K562 (cell line): ENCODE measurements around the gene GET3. TPM values are rescaled to one million over a fixed set of nuclear protein-coding genes. Genes with fewer than 3 reads are reported as not detected.

Experiments
- ATAC-seq: fragments of 200-7000 bp; cut with Tn5 transposase; 3 replicates; pipeline ENCODE4 v1.9.1; 2020; ENCODE audit warnings: moderate library complexity
- BruUV-seq: library from RNA; stranded (reverse); fragments of 400-500 nt; replicated peaks from 2 replicates; lab custom pipeline; 2021; lab: Mats Ljungman, UMichigan
- CTCF ChIA-PET: fragments of 300-600 bp; formaldehyde crosslinking; extraction: SDS; loops from one replicate; lab custom pipeline; 2021; ENCODE audit warnings: low intra/inter-chr PET ratio; lab: Yijun Ruan, JAX
- POLR2A ChIA-PET: fragments of 300-600, 350-650 bp; sonication (Branson Sonifier 250); formaldehyde crosslinking; extraction: SDS; loops from one replicate; lab custom pipeline; 2021; ENCODE audit warnings: antibody characterized with exemption, inconsistent platforms; lab: Yijun Ruan, JAX
- DNase-seq, 4 experiments: peaks; one replicate each; pipeline versions ENCODE4 v3.0.0 to v3.0.0-alpha.2; 2011 to 2018; ENCODE audit warnings: low spot score in 3 of 4, mixed read lengths in 3 of 4; ENCODE audit errors: extremely low read depth in 1 of 4
- FAIRE-seq: peaks from 2 replicates; lab custom pipeline; 2011; peaks lifted over from hg19 to GRCh38; lab: Jason Lieb, UNC
- H2AFZ ChIP-seq: 2 replicates; pipeline ENCODE4 v1.6.0; 2011; ENCODE audit warnings: low read depth, low read length, control low read depth, inconsistent platforms
- H3K27ac ChIP-seq: fragments of 200-600 bp; 3 replicates; pipeline ENCODE4 v1.8.0; 2011; ENCODE audit warnings: low read depth, mild to moderate bottlenecking, control low read depth, inconsistent platforms, low read length, moderate library complexity, mixed read lengths; ENCODE audit errors: extremely low read depth
- H3K27me3 ChIP-seq, 2 experiments: fragments of 300-600 bp in 1 of 2; 2 replicates in 1 of 2; 3 replicates in 1 of 2; pipeline versions ENCODE4 v1.6.0 to v1.8.0; 2011; ENCODE audit warnings: inconsistent platforms in 2 of 2, low read length in 2 of 2, mild to moderate bottlenecking in 1 of 2, mixed read lengths in 1 of 2, moderate library complexity in 1 of 2; ENCODE audit not compliant: control insufficient read depth in 2 of 2, insufficient read depth in 2 of 2
- H3K36me3 ChIP-seq: fragments of 300-600 bp; 3 replicates; pipeline ENCODE4 v1.8.0; 2011; ENCODE audit warnings: mild to moderate bottlenecking, low read length, inconsistent platforms; ENCODE audit not compliant: control insufficient read depth, insufficient read depth
- H3K4me1 ChIP-seq, 2 experiments: fragments of 200-600 bp in 1 of 2; replicated peaks in 1 of 2; 2 replicates in 1 of 2; 3 replicates in 1 of 2; pipeline versions ENCODE4 v1.5.1 to v1.8.0; 2011; ENCODE audit warnings: inconsistent platforms in 2 of 2, low read length in 2 of 2, mild to moderate bottlenecking in 1 of 2, mixed read lengths in 1 of 2, moderate library complexity in 1 of 2; ENCODE audit not compliant: control insufficient read depth in 2 of 2, insufficient read depth in 2 of 2
- H3K4me2 ChIP-seq: 2 replicates; pipeline ENCODE4 v1.6.1; 2011; ENCODE audit warnings: low read length, control low read depth, inconsistent platforms, mixed read lengths; ENCODE audit not compliant: insufficient read depth
- H3K4me3 ChIP-seq: fragments of 200-600 bp; sonication (generic), shearing (Covaris generic); 2 replicates; pipeline ENCODE4 v1.5.1; 2016; ENCODE audit warnings: control low read depth, inconsistent platforms
- H3K79me2 ChIP-seq: fragments of 200-600 bp; 3 replicates; pipeline ENCODE4 v1.8.0; 2011; ENCODE audit warnings: low read length, inconsistent platforms; ENCODE audit not compliant: control insufficient read depth, insufficient read depth
- H3K9ac ChIP-seq, 2 experiments: 2 replicates each; pipeline versions ENCODE4 v1.6.0 to v1.6.1; 2011; ENCODE audit warnings: low read depth in 2 of 2, low read length in 2 of 2, control low read depth in 1 of 2, inconsistent platforms in 1 of 2, mild to moderate bottlenecking in 1 of 2, mixed read lengths in 1 of 2; ENCODE audit not compliant: insufficient read depth in 1 of 2
- H3K9me1 ChIP-seq: one replicate; pipeline ENCODE4 v1.6.0; 2011; ENCODE audit warnings: inconsistent platforms, mild to moderate bottlenecking, low read length, moderate library complexity; ENCODE audit not compliant: control insufficient read depth, insufficient read depth
- H3K9me3 ChIP-seq: replicated peaks from 2 replicates; pipeline ENCODE4 v1.5.1; 2011; ENCODE audit warnings: low read depth, low read length, inconsistent platforms; ENCODE audit not compliant: control insufficient read depth, insufficient read depth
- H4K20me1 ChIP-seq: replicated peaks from 2 replicates; pipeline ENCODE4 v1.6.1; 2011; ENCODE audit warnings: low read length, inconsistent platforms, mixed read lengths; ENCODE audit not compliant: control insufficient read depth, insufficient read depth
- CBX8 ChIP-seq: fragments of 200-600 bp; sonication (generic); IDR thresholded peaks from 2 replicates; pipeline ENCODE4 v1.6.1; 2012; ENCODE audit warnings: borderline replicate concordance, mixed run types, low read depth, mild to moderate bottlenecking, moderate library complexity, mixed read lengths, low read length, control low read depth, inconsistent platforms; ENCODE audit not compliant: poor library complexity, severe bottlenecking; ENCODE audit errors: extremely low read depth
- DNMT1 ChIP-seq: fragments of 450-650 bp; IDR thresholded peaks from 2 replicates; pipeline ENCODE4 v1.6.1; 2016; ENCODE audit warnings: antibody characterized with exemption, mild to moderate bottlenecking
- ETV6 ChIP-seq, 3 experiments: fragments of 150-350 bp in 1 of 3; sonication (generic) in 1 of 3; formaldehyde crosslinking in 1 of 3; IDR thresholded peaks; 2 replicates each; pipeline versions ENCODE4 v1.6.1 to v1.8.0; 2014 to 2022; ENCODE audit warnings: borderline replicate concordance in 2 of 3, low read depth in 2 of 3, antibody characterized with exemption in 1 of 3, low read length in 1 of 3, mild to moderate bottlenecking in 1 of 3, missing genetic modification reagents in 1 of 3
- FOXJ3 ChIP-seq: sonication (generic); formaldehyde crosslinking; IDR thresholded peaks from 2 replicates; pipeline ENCODE4 v1.4.0; 2020; ENCODE audit warnings: mild to moderate bottlenecking, missing genetic modification reagents
- KDM1A ChIP-seq, 2 experiments: fragments of 450-650 bp; IDR thresholded peaks; 2 replicates each; pipeline ENCODE4 v1.6.1; 2016; ENCODE audit warnings: mild to moderate bottlenecking in 2 of 2
- MIER1 ChIP-seq: fragments of 450-650 bp; IDR thresholded peaks from 2 replicates; pipeline ENCODE4 v1.6.1; 2016; ENCODE audit warnings: antibody characterized with exemption, mild to moderate bottlenecking, low read depth
- PCBP2 ChIP-seq: fragments of 200-400 bp; formaldehyde crosslinking; IDR thresholded peaks from 2 replicates; pipeline ENCODE4 v1.6.1; 2018; ENCODE audit warnings: low read length, low read depth, mild to moderate bottlenecking, moderate library complexity; ENCODE audit not compliant: poor library complexity, severe bottlenecking
- SMARCA4 ChIP-seq: fragments of 450-650 bp; IDR thresholded peaks from 2 replicates; pipeline ENCODE4 v1.6.1; 2016
- THRAP3 ChIP-seq: fragments of 450-650 bp; IDR thresholded peaks from 2 replicates; pipeline ENCODE4 v1.6.1; 2016; ENCODE audit warnings: mild to moderate bottlenecking, inconsistent platforms, borderline replicate concordance
- TRIM25 ChIP-seq: fragments of 450-650 bp; IDR thresholded peaks from 2 replicates; pipeline ENCODE4 v1.7.0; 2016; ENCODE audit warnings: borderline replicate concordance
- ZBTB1 ChIP-seq: sonication (generic); formaldehyde crosslinking; IDR thresholded peaks from 2 replicates; pipeline ENCODE4 v1.8.1; 2023; ENCODE audit warnings: missing genetic modification reagents, low read depth, mild to moderate bottlenecking, borderline replicate concordance
- ZBTB7A ChIP-seq: IDR thresholded peaks from 2 replicates; pipeline ENCODE4 v1.6.1; 2011; ENCODE audit warnings: low read depth, mild to moderate bottlenecking, low read length, moderate library complexity, borderline replicate concordance; ENCODE audit not compliant: control insufficient read depth
- ZNF212 ChIP-seq: fragments of 450-650 bp; formaldehyde crosslinking; IDR thresholded peaks from 2 replicates; pipeline ENCODE4 v1.4.0; 2020; ENCODE audit warnings: mild to moderate bottlenecking
- ZNF408 ChIP-seq: fragments of 250-450 bp; sonication (Bioruptor Pico); IDR thresholded peaks from 2 replicates; pipeline ENCODE4 v1.4.0; 2020; ENCODE audit warnings: low read depth, mild to moderate bottlenecking, moderate library complexity
- ZNF764 ChIP-seq: fragments of 250-450 bp; sonication (Bioruptor Pico); IDR thresholded peaks from 2 replicates; pipeline ENCODE4 v1.4.0; 2020; ENCODE audit warnings: low read depth, mild to moderate bottlenecking, moderate library complexity
- WGBS: fragments of 100-300 bp; shearing (Covaris generic); methylation state at CpG from one replicate; pipeline ENCODE4 v1.1.6; 2016; ENCODE audit warnings: low coverage, mixed read lengths; ENCODE audit not compliant: insufficient coverage; ENCODE audit errors: missing lambda C conversion rate; 5-methylcytosine and 5-hydroxymethylcytosine counted together
- in situ Hi-C: fragments of 300-500 bp; cut with MboI; formaldehyde crosslinking; loops from 4 replicates; pipeline ENCODE4 v1.15.0; 2018; ENCODE audit warnings: inconsistent platforms, mixed read lengths
- intact Hi-C: fragments of 100-400 bp; cut with micrococcal nuclease; formaldehyde crosslinking; loops from 2 replicates; pipeline ENCODE4 v1.14.2; 2022
- polyA plus RNA-seq, 8 experiments: library from polyadenylated mRNA; depleted of rRNA in 4 of 8; stranded (reverse) in 5 of 8; unstranded in 3 of 8; fragments of >200 nt; fragmentation: Nextera tagmentation in 2 of 8; fragmentation: Illumina TruSeq in 1 of 8; extraction: Ambion mirVana in 2 of 8; extraction: Trizol in 1 of 8; gene quantifications; 2 replicates each; pipeline versions ENCODE4 v1.2.1 to v1.2.3, GENCODE V29; 2011 to 2014; ENCODE audit warnings: inconsistent platforms in 1 of 8, missing spikeins in 1 of 8
- total RNA-seq, 7 experiments: library from RNA; depleted of rRNA in 6 of 7; stranded (reverse); fragments of >200 nt in 6 of 7; fragmentation: Illumina TruSeq in 2 of 7; extraction: Trizol in 2 of 7; gene quantifications; 2 replicates each; pipeline versions ENCODE4 v1.2.1 to v1.2.3, GENCODE V29; 2011 to 2021; ENCODE audit warnings: low replicate concordance in 1 of 7
- TF ChIP-seq, protein P1 (sequence below): sonication (generic); formaldehyde crosslinking; IDR thresholded peaks from 2 replicates; pipeline ENCODE4 v1.8.1; 2022; ENCODE audit warnings: missing genetic modification reagents
- TF ChIP-seq, protein P2 (sequence below), 2 experiments: fragments of 450-650 bp; conservative IDR thresholded peaks; 2 replicates each; pipeline ENCODE4 v1.6.1; 2017; ENCODE audit warnings: mild to moderate bottlenecking in 2 of 2, moderate library complexity in 2 of 2

Gene GET3
- total and polyA plus RNA-seq, 9 of the 15 experiments (the other 6 are each of a cell fraction or from before 2014, with no cell fraction given): 8.3 to 83.5 (median 51.8) TPM

DNA sequence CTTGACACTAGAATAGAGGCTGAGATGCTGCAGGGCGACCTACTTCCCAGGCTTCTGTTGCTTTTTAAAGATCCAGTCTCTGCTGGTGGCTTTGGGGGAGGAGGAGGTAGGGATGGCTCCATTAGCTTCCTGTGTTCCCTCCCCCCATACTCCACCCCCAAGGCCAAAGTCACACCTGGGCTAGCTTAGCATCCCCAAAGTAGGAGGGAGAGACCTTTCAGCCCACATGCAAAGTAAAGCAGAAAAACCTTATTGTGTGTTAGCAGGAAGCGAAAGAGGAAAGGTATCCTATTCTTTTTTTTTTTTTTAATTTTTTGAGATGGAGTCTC, 10.3 kb upstream of the GET3 start:
- Histone ChIP-seq H3K9me1 (no peaks in the 10 kb centered on the region), H3K27ac (peak overlapping the region; percentile 31; the same call in 1 of the 3 replicates), H3K4me1 (peaks cover 2 to 22% of the 10 kb centered on the region in 2 experiments; a peak in 3 of 5 replicates), H3K9me3 (no peaks in the 10 kb centered on the region), H3K4me3 (no peak overlapping the region), H3K4me2 (no peak overlapping the region), H3K27me3 (no peaks in the 10 kb centered on the region), H4K20me1 (peaks cover 6% of the 10 kb centered on the region), H3K79me2 (peaks cover 42% of the 10 kb centered on the region), H3K36me3 (peaks cover 42% of the 10 kb centered on the region), H3K9ac (peak overlapping the region in 1 of 2 experiments; percentile 14; a peak in 1 of 4 replicates), H2AFZ (no peak overlapping the region)
- CTCF ChIA-PET: no interaction called here
- intact Hi-C loops: no loop called here
- no TSS peak for BruUV-seq
- ATAC-seq (no peak), FAIRE-seq (no peak), DNase-seq (peak in 1 of 4 experiments; percentile 17)
- in situ Hi-C loops: no loop called here
- POLR2A ChIA-PET: interaction anchor here (1.0 to 1.3 kb wide), 3 partner anchors 8 to 66 kb away, joined by 3 to 4 read pairs (median 3); partner anchors contain the start of gene JUNB
- 80% methylated on average over 1 of the region's 2 CpGs for WGBS
- TF ChIP-seq DNMT1 (no peak), MIER1 (no peak), ZNF764 (CRISPR knock-in tag) (no peak), ZNF212 (no peak), CBX8 (no peak), TRIM25 (no peak), PCBP2 (no peak), ZBTB7A (no peak), ZNF408 (CRISPR knock-in tag) (no peak), ZBTB1 (CRISPR knock-in tag) (no peak), FOXJ3 (CRISPR knock-in tag) (no peak), THRAP3 (no peak), KDM1A (IDR thresholded peaks at IDR 0.05) (no peak), SMARCA4 (no peak), ETV6 (IDR thresholded peaks at IDR 0.05; ENCODE audit: borderline replicate concordance in 1 of 2, low read depth in 2 of 2, low read length in 1 of 2) (no peak), ETV6 (CRISPR knock-in tag; IDR thresholded peaks at IDR 0.05; ENCODE audit: borderline replicate concordance) (no peak)
- TF ChIP-seq, protein P1, sequence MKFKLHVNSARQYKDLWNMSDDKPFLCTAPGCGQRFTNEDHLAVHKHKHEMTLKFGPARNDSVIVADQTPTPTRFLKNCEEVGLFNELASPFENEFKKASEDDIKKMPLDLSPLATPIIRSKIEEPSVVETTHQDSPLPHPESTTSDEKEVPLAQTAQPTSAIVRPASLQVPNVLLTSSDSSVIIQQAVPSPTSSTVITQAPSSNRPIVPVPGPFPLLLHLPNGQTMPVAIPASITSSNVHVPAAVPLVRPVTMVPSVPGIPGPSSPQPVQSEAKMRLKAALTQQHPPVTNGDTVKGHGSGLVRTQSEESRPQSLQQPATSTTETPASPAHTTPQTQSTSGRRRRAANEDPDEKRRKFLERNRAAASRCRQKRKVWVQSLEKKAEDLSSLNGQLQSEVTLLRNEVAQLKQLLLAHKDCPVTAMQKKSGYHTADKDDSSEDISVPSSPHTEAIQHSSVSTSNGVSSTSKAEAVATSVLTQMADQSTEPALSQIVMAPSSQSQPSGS (CRISPR knock-in tag): no peak
- TF ChIP-seq, protein P2, sequence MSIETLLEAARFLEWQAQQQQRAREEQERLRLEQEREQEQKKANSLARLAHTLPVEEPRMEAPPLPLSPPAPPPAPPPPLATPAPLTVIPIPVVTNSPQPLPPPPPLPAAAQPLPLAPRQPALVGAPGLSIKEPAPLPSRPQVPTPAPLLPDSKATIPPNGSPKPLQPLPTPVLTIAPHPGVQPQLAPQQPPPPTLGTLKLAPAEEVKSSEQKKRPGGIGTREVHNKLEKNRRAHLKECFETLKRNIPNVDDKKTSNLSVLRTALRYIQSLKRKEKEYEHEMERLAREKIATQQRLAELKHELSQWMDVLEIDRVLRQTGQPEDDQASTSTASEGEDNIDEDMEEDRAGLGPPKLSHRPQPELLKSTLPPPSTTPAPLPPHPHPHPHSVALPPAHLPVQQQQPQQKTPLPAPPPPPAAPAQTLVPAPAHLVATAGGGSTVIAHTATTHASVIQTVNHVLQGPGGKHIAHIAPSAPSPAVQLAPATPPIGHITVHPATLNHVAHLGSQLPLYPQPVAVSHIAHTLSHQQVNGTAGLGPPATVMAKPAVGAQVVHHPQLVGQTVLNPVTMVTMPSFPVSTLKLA (conservative IDR thresholded peaks at IDR 0.05): no peak
